ENCODE measurements around the gene SERTM1. TPM values are rescaled to one million over a fixed set of nuclear protein-coding genes. Genes with fewer than 3 reads are reported as not detected.

SERTM1 gene
- total and polyA plus RNA-seq, 2 donors (not counting 1 experiment from before 2014, with no cell fraction given) = not detected

DNA sequence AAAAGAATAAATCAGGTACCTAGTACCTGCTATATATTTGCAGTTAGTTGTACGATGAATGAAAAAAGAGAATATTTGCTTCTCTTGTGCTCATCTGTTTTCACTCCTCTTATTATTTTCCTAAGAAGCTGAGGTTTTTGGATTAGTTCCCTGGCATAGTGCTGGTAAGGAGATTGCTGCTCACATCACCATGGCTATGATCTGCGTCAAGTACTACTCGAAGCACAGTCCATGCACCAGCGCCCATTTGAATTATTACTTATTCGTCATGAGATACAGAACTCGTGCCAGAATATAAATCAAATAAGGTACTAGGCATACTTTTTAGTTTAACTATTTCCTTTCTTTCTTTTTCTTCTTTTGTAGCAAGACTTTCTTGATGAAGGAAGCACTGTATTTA, 7.1 kb downstream of the SERTM1 start:
- no peaks in the 10 kb centered on the region for H3K27me3 ChIP-seq (ENCODE audit: control insufficient read depth, insufficient read depth, low read length)
- no peak overlapping the region for H3K4me2 ChIP-seq (ENCODE audit: extremely low read depth, insufficient read depth, low read length)
- no peak overlapping the region for H3K27ac ChIP-seq (ENCODE audit: insufficient read depth, low read length)
- no peaks in the 10 kb centered on the region for H3K79me2 ChIP-seq (ENCODE audit: control insufficient read depth, insufficient read depth, low read length)
- H2AFZ ChIP-seq (ENCODE audit: low read length) = no peak overlapping the region
- H3K36me3 ChIP-seq (ENCODE audit: control insufficient read depth, insufficient read depth, low read length) = no peaks in the 10 kb centered on the region
- no peaks in the 10 kb centered on the region for H3K9me3 ChIP-seq (ENCODE audit: control insufficient read depth, insufficient read depth, low read depth, low read length)
- no peaks in the 10 kb centered on the region for H4K20me1 ChIP-seq (ENCODE audit: control insufficient read depth, extremely low read depth, insufficient read depth, low read length)
- H3K4me1 ChIP-seq (ENCODE audit: control insufficient read depth, extremely low read depth, insufficient read depth, low read length) = no peaks in the 10 kb centered on the region
- no peak overlapping the region for H3K4me3 ChIP-seq (replicated peaks in 1 of 4; ENCODE audit: control extremely low read depth in 1 of 4, insufficient read depth in 1 of 4, low read depth in 3 of 4, low read length in 4 of 4)
- TF ChIP-seq CTCF (conservative IDR thresholded peaks at IDR 0.05 in 1 of 2, IDR thresholded peaks at IDR 0.05 in 1 of 2; ENCODE audit: low read depth in 1 of 2, low read length in 2 of 2) (no peak), EZH2 (IDR thresholded peaks at IDR 0.05; ENCODE audit: low read length, missing control alignments) (no peak)
- H3K9ac ChIP-seq (ENCODE audit: insufficient read depth, low read length) = no peak overlapping the region
- DNase-seq (ENCODE audit: low read depth in 2 of 2) = peak in 1 of 2 donors; percentile 26

- Histone ChIP-seq H3K4me3 (replicated peaks in 1 of 4; ENCODE audit: control extremely low read depth in 1 of 4, insufficient read depth in 1 of 4, low read depth in 3 of 4, low read length in 4 of 4) (no peak overlapping the region), H3K27ac (ENCODE audit: insufficient read depth, low read length) (no peak overlapping the region), H2AFZ (ENCODE audit: low read length) (no peak overlapping the region), H3K4me2 (ENCODE audit: extremely low read depth, insufficient read depth, low read length) (no peak overlapping the region), H4K20me1 (ENCODE audit: control insufficient read depth, extremely low read depth, insufficient read depth, low read length) (no peaks in the 10 kb centered on the region), H3K9me3 (ENCODE audit: control insufficient read depth, insufficient read depth, low read depth, low read length) (no peaks in the 10 kb centered on the region), H3K36me3 (ENCODE audit: control insufficient read depth, insufficient read depth, low read length) (no peaks in the 10 kb centered on the region), H3K4me1 (ENCODE audit: control insufficient read depth, extremely low read depth, insufficient read depth, low read length) (no peaks in the 10 kb centered on the region), H3K79me2 (ENCODE audit: control insufficient read depth, insufficient read depth, low read length) (no peaks in the 10 kb centered on the region), H3K9ac (ENCODE audit: insufficient read depth, low read length) (no peak overlapping the region), H3K27me3 (ENCODE audit: control insufficient read depth, insufficient read depth, low read length) (no peaks in the 10 kb centered on the region)
- TF ChIP-seq CTCF (conservative IDR thresholded peaks at IDR 0.05 in 1 of 2, IDR thresholded peaks at IDR 0.05 in 1 of 2; ENCODE audit: low read depth in 1 of 2, low read length in 2 of 2) = no peak
- no peak for TF ChIP-seq EZH2 (IDR thresholded peaks at IDR 0.05; ENCODE audit: low read length, missing control alignments)
- no peak for DNase-seq (ENCODE audit: low read depth in 2 of 2)
Observed at GRCh38 chr13:36681894-36682624, 8.2 kb downstream of the SERTM1 start.

DNA sequence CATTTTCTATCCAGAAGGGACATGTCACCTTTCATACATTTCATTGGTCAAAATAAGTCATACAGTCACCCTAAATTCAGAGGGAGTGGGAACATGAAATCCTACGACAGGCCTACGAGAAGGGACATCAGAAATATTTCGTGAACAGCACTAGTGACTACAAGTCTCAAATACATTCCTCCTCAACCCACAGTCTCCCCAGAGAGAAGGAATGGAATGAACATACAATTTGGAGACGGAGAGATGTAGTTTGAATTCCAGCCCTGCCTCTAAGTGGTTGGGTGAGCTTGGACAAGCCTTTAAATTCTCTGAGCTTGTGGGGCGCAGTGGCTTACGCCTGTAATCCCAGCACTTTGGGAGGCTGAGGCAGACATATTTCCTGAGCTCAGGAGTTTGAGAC, 9.9 kb downstream of the SERTM1 start:
- DNase-seq (ENCODE audit: low read depth in 2 of 2) = no peak
- Histone ChIP-seq H3K4me2 (ENCODE audit: extremely low read depth, insufficient read depth, low read length) (no peak overlapping the region), H3K4me1 (ENCODE audit: control insufficient read depth, extremely low read depth, insufficient read depth, low read length) (no peaks in the 10 kb centered on the region), H3K9me3 (ENCODE audit: control insufficient read depth, insufficient read depth, low read depth, low read length) (no peaks in the 10 kb centered on the region), H3K27ac (ENCODE audit: insufficient read depth, low read length) (no peak overlapping the region), H3K27me3 (ENCODE audit: control insufficient read depth, insufficient read depth, low read length) (no peaks in the 10 kb centered on the region), H3K4me3 (replicated peaks in 1 of 4; ENCODE audit: control extremely low read depth in 1 of 4, insufficient read depth in 1 of 4, low read depth in 3 of 4, low read length in 4 of 4) (no peak overlapping the region), H3K79me2 (ENCODE audit: control insufficient read depth, insufficient read depth, low read length) (no peaks in the 10 kb centered on the region), H2AFZ (ENCODE audit: low read length) (no peak overlapping the region), H3K36me3 (ENCODE audit: control insufficient read depth, insufficient read depth, low read length) (no peaks in the 10 kb centered on the region), H4K20me1 (ENCODE audit: control insufficient read depth, extremely low read depth, insufficient read depth, low read length) (no peaks in the 10 kb centered on the region), H3K9ac (ENCODE audit: insufficient read depth, low read length) (no peak overlapping the region)
- no peak for TF ChIP-seq EZH2 (IDR thresholded peaks at IDR 0.05; ENCODE audit: low read length, missing control alignments)
- TF ChIP-seq CTCF (conservative IDR thresholded peaks at IDR 0.05 in 1 of 2, IDR thresholded peaks at IDR 0.05 in 1 of 2; ENCODE audit: low read depth in 1 of 2, low read length in 2 of 2) = no peak

Data from fibroblast of lung (primary cell).